CD8-positive, alpha-beta memory T cell (primary cell): Measurements from ENCODE around the gene DSN1. TPM values are rescaled to one million over a fixed set of nuclear protein-coding genes. Genes with fewer than 3 reads are reported as not detected.

Source experiments
- CTCF ChIA-PET: fragments of 350-600 bp; sonication (Branson Sonifier 250); formaldehyde crosslinking; loops from one replicate; lab custom pipeline; 2021; ENCODE audit warnings: antibody characterized with exemption; lab: Charles Lee
- POLR2A ChIA-PET: fragments of 350-600 bp; sonication (Branson Sonifier 250); formaldehyde crosslinking; loops from one replicate; lab custom pipeline; 2021; ENCODE audit warnings: antibody characterized with exemption; lab: Charles Lee
- DNase-seq, 5 donors: peaks; one replicate each; pipeline versions ENCODE4 v3.0.0 to v3.0.0-alpha.2; 2020 to 2022; ENCODE audit warnings: mixed read lengths in 1 of 5
- H3K27ac ChIP-seq: one replicate; pipeline ENCODE4 v1.7.0; 2013; ENCODE audit warnings: low read depth, mild to moderate bottlenecking, low read length, moderate library complexity
- H3K27me3 ChIP-seq: 2 replicates; pipeline ENCODE4 v1.7.0; 2013; ENCODE audit warnings: low read length, mild to moderate bottlenecking; ENCODE audit not compliant: insufficient read depth, poor library complexity, severe bottlenecking
- H3K36me3 ChIP-seq: 2 replicates; pipeline ENCODE4 v1.7.0; 2013; ENCODE audit warnings: mild to moderate bottlenecking, low read length, moderate library complexity; ENCODE audit not compliant: insufficient read depth
- H3K4me1 ChIP-seq: 2 replicates; pipeline ENCODE4 v1.7.0; 2013; ENCODE audit warnings: mild to moderate bottlenecking, low read length, moderate library complexity; ENCODE audit not compliant: insufficient read depth
- H3K4me3 ChIP-seq: 2 replicates; pipeline ENCODE4 v1.7.0; 2013; ENCODE audit warnings: mild to moderate bottlenecking, low read length
- H3K9me3 ChIP-seq: 2 replicates; pipeline ENCODE4 v1.7.0; 2013; ENCODE audit warnings: mild to moderate bottlenecking, low read length
- H3K27ac Mint-ChIP-seq, 8 donors: one replicate each; pipeline ENCODE4 v1.8.0; 2020 to 2021; ENCODE audit warnings: mixed read lengths in 8 of 8, mild to moderate bottlenecking in 6 of 8, inconsistent platforms in 3 of 8, moderate library complexity in 3 of 8
- H3K27me3 Mint-ChIP-seq, 2 donors: one replicate each; pipeline ENCODE4 v1.8.0; 2020 to 2021; ENCODE audit warnings: mixed read lengths in 2 of 2, mild to moderate bottlenecking in 1 of 2, moderate library complexity in 1 of 2
- H3K36me3 Mint-ChIP-seq, 3 donors: one replicate each; pipeline ENCODE4 v1.8.0; 2020 to 2021; ENCODE audit warnings: mixed read lengths in 3 of 3, inconsistent platforms in 1 of 3, mild to moderate bottlenecking in 1 of 3
- H3K4me1 Mint-ChIP-seq, 3 donors: one replicate each; pipeline ENCODE4 v1.8.0; 2020 to 2021; ENCODE audit warnings: mixed read lengths in 3 of 3, inconsistent platforms in 1 of 3, mild to moderate bottlenecking in 1 of 3
- H3K4me3 Mint-ChIP-seq, 7 donors: one replicate each; pipeline ENCODE4 v1.8.0; 2020 to 2021; ENCODE audit warnings: mixed read lengths in 7 of 7, mild to moderate bottlenecking in 6 of 7, moderate library complexity in 4 of 7, inconsistent platforms in 2 of 7
- H3K9me3 Mint-ChIP-seq, 5 donors: one replicate each; pipeline ENCODE4 v1.8.0; 2020 to 2022; ENCODE audit warnings: mixed read lengths in 5 of 5, mild to moderate bottlenecking in 3 of 5, moderate library complexity in 2 of 5, inconsistent platforms in 1 of 5
- polyA plus RNA-seq: library from polyadenylated mRNA; unstranded; fragments of 300-500 nt; fragmentation: Illumina TruSeq; gene quantifications from one replicate; pipeline ENCODE4 v1.2.3, GENCODE V29; 2021
- total RNA-seq, 2 experiments: library from RNA; stranded (reverse); gene quantifications; one replicate each; pipeline ENCODE4 v1.2.3, GENCODE V29; 2021

The DSN1 gene
- total and polyA plus RNA-seq, 3 experiments from 2014 or later, result 6.7 to 24.7 (median 23.1) TPM

GRCh38 chr20:36745927-36746659 is 27.5 kb downstream of the DSN1 start, which contains the start of gene NDRG3:
Gene NDRG3 (minus strand): TSS chr20:36746090. CDS start chr20:36721735, 24,355 bp downstream.
- ChIA-PET POLR2A (interaction anchor here (0.6 to 1.4 kb wide), 8 partner anchors 9 to 298 kb away, joined by 3 to 7 read pairs (median 4); partner anchors contain the start of genes DSN1 and SLA2), CTCF (interaction anchor here (0.6 to 1.8 kb wide), 6 partner anchors 9 to 142 kb away, joined by 3 to 7 read pairs (median 3); no protein-coding TSS in a partner anchor)
- Histone ChIP-seq H3K9me3 (no peaks in the 10 kb centered on the region), H3K27me3 (no peaks in the 10 kb centered on the region), H3K4me1 (peaks cover 20% of the 10 kb centered on the region), H3K36me3 (no peaks in the 10 kb centered on the region), H3K27ac (peak within 1 kb of the TSS; percentile 41), H3K4me3 (peak within 1 kb of the TSS; percentile 84)
- no peaks in the 10 kb centered on the region for H3K27me3 Mint-ChIP-seq
- peak within 1 kb of the TSS; percentile 80 to 96 (median 92) for H3K27ac Mint-ChIP-seq
- peaks cover 18 to 43% (median 31%) of the 10 kb centered on the region in 3 donors for H3K4me1 Mint-ChIP-seq
- peak; percentile 87 to 95 (median 91) for DNase-seq
- peak within 1 kb of the TSS; percentile 85 to 93 (median 89) for H3K4me3 Mint-ChIP-seq
- H3K36me3 Mint-ChIP-seq, result peaks cover 0 to 9% (median 0%) of the 10 kb centered on the region in 3 donors
- no peaks in the 10 kb centered on the region for H3K9me3 Mint-ChIP-seq

DNA sequence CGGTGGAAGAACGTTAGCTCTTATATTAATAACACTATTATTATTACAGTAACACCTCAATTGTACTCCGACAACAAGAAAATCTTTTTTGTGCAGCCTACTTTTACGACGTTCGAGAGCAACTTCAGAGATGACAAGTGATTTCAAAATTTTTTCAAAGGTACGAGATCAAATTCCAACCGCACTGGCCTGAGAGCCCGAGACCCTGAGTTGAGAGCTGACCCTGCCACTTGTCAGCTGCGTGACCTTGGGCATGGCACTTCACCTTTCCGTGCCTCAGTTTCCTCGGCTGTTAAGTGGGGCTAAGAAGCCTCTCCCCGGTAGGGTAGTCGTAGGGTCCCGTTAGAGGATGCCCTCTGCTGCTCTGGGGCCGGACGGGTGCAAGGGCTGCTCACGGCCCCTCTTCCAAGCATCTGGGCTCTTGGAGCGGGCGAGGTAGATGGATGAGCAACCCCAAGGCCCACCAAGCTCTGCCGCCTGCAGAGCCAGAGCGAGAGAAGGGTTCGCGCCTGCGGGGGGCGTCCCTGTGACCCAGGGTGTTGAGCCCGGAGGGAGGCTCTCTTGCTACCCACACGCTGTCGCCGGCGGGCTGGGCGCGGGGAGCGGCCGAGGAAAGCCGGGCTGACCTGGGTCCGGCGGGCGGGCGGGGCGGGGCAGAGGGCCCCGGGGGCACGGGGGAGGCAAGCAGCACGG is 28.2 kb downstream of the DSN1 start:
- Mint-ChIP-seq H3K27ac (peak overlapping the region; percentile 15 to 87 (median 78)), H3K9me3 (no peaks in the 10 kb centered on the region), H3K4me3 (peak overlapping the region; percentile 82 to 93 (median 88)), H3K36me3 (peaks cover 0 to 5% (median 0%) of the 10 kb centered on the region in 3 donors), H3K4me1 (peaks cover 18 to 43% (median 35%) of the 10 kb centered on the region in 3 donors), H3K27me3 (no peaks in the 10 kb centered on the region)
- DNase-seq, result peak in 1 of 5 donors; percentile 13
- H3K27ac ChIP-seq, result peak overlapping the region; percentile 31
- ChIA-PET CTCF (interaction anchor here (0.5 to 2.2 kb wide), 9 partner anchors 10 to 140 kb away, joined by 3 to 15 read pairs (median 3); partner anchors contain the start of genes DSN1 and RAB5IF), POLR2A (interaction anchor here (0.9 to 1.4 kb wide), 4 partner anchors 10 to 101 kb away, joined by 3 to 7 read pairs (median 4); no protein-coding TSS in a partner anchor)
- H3K4me3 ChIP-seq, result peak overlapping the region; percentile 84
- H3K4me1 ChIP-seq, result peaks cover 20% of the 10 kb centered on the region
- no peaks in the 10 kb centered on the region for H3K9me3 ChIP-seq
- no peaks in the 10 kb centered on the region for H3K27me3 ChIP-seq
- H3K36me3 ChIP-seq, result no peaks in the 10 kb centered on the region

DNA sequence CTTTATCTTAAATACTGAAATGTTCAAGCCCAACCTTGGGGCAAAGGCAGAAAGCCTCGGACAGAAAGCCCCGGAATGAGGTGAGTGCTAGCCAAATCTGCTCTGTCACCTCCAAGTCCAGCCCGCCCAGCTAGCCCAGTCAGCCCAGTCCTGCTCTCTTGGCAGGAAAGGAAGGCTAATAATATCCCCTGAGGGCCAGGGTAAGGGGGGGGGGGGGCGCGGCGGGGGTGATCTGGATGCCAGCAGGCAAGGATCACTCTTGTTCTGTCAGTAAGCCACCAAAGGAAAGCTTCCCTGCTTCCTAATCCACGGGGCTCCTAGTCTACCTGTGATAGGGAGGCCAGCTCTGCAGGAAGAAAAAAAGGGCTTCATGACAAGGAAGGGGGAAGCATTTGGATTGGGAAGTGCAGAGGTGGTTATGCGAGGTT is 28.8 kb downstream of the DSN1 start:
- DNase-seq, result no peak
- POLR2A ChIA-PET, result interaction anchor here (0.9 to 1.4 kb wide), 2 partner anchors 11 to 101 kb away, joined by 4 to 7 read pairs; no protein-coding TSS in a partner anchor
- no peaks in the 10 kb centered on the region for H3K36me3 ChIP-seq
- peak overlapping the region in 4 of 8 donors; percentile 63 to 87 (median 82) for H3K27ac Mint-ChIP-seq
- H3K4me3 Mint-ChIP-seq, result peak overlapping the region; percentile 82 to 93 (median 88)
- no peak overlapping the region for H3K4me3 ChIP-seq
- peaks cover 18 to 43% (median 35%) of the 10 kb centered on the region in 3 donors for H3K4me1 Mint-ChIP-seq
- CTCF ChIA-PET, result interaction anchor here (0.5 to 2.2 kb wide), 9 partner anchors 10 to 149 kb away, joined by 3 to 15 read pairs (median 3); partner anchors contain the start of genes DSN1 and RAB5IF
- H3K27me3 Mint-ChIP-seq, result no peaks in the 10 kb centered on the region
- no peaks in the 10 kb centered on the region for H3K9me3 ChIP-seq
- no peak overlapping the region for H3K27ac ChIP-seq
- H3K4me1 ChIP-seq, result peaks cover 20% of the 10 kb centered on the region
- H3K27me3 ChIP-seq, result no peaks in the 10 kb centered on the region
- peaks cover 0 to 5% (median 0%) of the 10 kb centered on the region in 3 donors for H3K36me3 Mint-ChIP-seq
- no peaks in the 10 kb centered on the region for H3K9me3 Mint-ChIP-seq

GRCh38 chr20:36744243-36744642 is 29.3 kb downstream of the DSN1 start:
- no peak overlapping the region for H3K4me3 ChIP-seq
- Mint-ChIP-seq H3K4me1 (peaks cover 18 to 43% (median 35%) of the 10 kb centered on the region in 3 donors), H3K27ac (peak overlapping the region in 7 of 8 donors; percentile 8 to 94 (median 80)), H3K9me3 (no peaks in the 10 kb centered on the region), H3K27me3 (no peaks in the 10 kb centered on the region), H3K4me3 (peak overlapping the region; percentile 52 to 89 (median 80)), H3K36me3 (peaks cover 0 to 5% (median 0%) of the 10 kb centered on the region in 3 donors)
- H3K4me1 ChIP-seq, result peaks cover 20% of the 10 kb centered on the region
- no peaks in the 10 kb centered on the region for H3K36me3 ChIP-seq
- H3K27me3 ChIP-seq, result no peaks in the 10 kb centered on the region
- no peaks in the 10 kb centered on the region for H3K9me3 ChIP-seq
- H3K27ac ChIP-seq, result no peak overlapping the region
- CTCF ChIA-PET, result interaction anchor here (0.6 to 2.2 kb wide), 9 partner anchors 10 to 149 kb away, joined by 3 to 15 read pairs (median 3); partner anchors contain the start of genes DSN1 and RAB5IF
- DNase-seq, result no peak
- POLR2A ChIA-PET, result no interaction called here

DNA sequence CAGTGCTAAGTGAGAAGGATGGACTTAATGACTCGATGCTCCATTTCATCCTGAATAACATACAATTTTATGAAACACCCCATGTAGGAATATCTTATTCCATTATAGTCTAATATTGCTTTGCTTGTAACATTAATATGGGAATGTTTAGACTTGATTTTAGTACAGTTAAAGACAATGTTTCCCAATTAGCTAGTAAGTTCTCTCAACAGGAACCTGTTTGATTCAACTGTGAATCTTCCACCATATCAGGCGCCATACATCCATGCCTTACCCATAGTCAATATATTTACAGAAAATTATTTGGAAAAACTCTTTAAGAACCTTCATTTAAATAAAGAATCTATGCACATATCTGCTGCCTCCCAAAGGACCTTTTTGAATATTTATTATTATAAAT is 31.0 kb downstream of the DSN1 start:
- Histone ChIP-seq H3K9me3 (no peaks in the 10 kb centered on the region), H3K4me3 (no peak overlapping the region), H3K27me3 (no peaks in the 10 kb centered on the region), H3K4me1 (peaks cover 20% of the 10 kb centered on the region), H3K27ac (no peak overlapping the region), H3K36me3 (no peaks in the 10 kb centered on the region)
- H3K36me3 Mint-ChIP-seq, result peaks cover 0 to 5% (median 0%) of the 10 kb centered on the region in 3 donors
- peaks cover 18 to 43% (median 35%) of the 10 kb centered on the region in 3 donors for H3K4me1 Mint-ChIP-seq
- H3K9me3 Mint-ChIP-seq, result no peaks in the 10 kb centered on the region
- H3K4me3 Mint-ChIP-seq, result peak overlapping the region in 1 of 7 donors; percentile 65
- no peaks in the 10 kb centered on the region for H3K27me3 Mint-ChIP-seq
- peak overlapping the region in 1 of 8 donors; percentile 46 for H3K27ac Mint-ChIP-seq
- CTCF ChIA-PET, result interaction anchor here (0.7 to 3.6 kb wide), 4 partner anchors 12 to 150 kb away, joined by 3 to 14 read pairs (median 4); partner anchors contain the start of gene RAB5IF
- DNase-seq, result no peak
- POLR2A ChIA-PET, result interaction anchor here (1.1 kb wide), 1 partner anchor 9 kb away, joined by 5 read pairs; no protein-coding TSS in a partner anchor

DNA sequence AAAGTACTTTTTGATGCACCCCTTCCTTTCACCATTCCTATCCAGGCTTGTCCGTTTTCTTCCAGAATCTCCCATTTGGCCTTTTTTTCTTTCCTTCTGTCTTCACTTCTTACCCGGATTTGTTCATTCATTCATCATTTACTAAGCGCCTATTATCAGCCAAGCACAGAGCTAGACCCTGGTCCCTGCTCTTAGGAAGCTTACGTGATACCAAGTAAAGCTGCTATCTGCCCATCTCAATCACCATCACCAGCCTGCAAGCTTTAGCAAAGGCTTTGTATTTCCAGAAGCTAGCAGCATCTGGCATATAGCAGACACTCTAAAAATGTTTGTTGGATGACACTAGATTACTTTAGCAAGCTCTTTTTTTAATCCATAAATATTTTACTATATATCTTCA is 32.5 kb downstream of the DSN1 start:
- Mint-ChIP-seq H3K36me3 (peaks cover 0 to 4% (median 0%) of the 10 kb centered on the region in 3 donors), H3K4me1 (peaks cover 12 to 40% (median 32%) of the 10 kb centered on the region in 3 donors), H3K4me3 (no peak overlapping the region), H3K27ac (no peak overlapping the region), H3K27me3 (no peaks in the 10 kb centered on the region), H3K9me3 (no peaks in the 10 kb centered on the region)
- Histone ChIP-seq H3K27me3 (no peaks in the 10 kb centered on the region), H3K36me3 (no peaks in the 10 kb centered on the region), H3K4me1 (peaks cover 12% of the 10 kb centered on the region), H3K9me3 (no peaks in the 10 kb centered on the region), H3K27ac (no peak overlapping the region), H3K4me3 (no peak overlapping the region)
- ChIA-PET CTCF (interaction anchor here (1.2 to 3.6 kb wide), 2 partner anchors 14 to 148 kb away, joined by 3 to 14 read pairs; no protein-coding TSS in a partner anchor), POLR2A (no interaction called here)
- no peak for DNase-seq

DNA sequence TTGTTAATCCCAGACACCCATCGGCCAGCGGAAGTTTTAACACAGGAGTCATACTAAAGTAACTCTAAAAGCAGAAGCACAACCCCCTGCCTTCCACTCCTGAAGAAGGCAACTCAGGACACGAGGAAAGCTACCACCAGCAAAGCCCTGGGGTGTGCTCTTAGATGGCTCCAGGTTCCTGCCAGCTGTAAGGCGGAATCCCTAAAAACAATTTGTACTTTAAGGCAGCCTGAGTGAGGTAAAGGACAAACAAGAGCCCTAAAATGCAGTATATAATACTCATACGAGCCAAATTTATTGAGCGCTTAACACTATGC is 36.4 kb downstream of the DSN1 start:
- H3K4me1 ChIP-seq, result peaks cover 15% of the 10 kb centered on the region
- no peaks in the 10 kb centered on the region for H3K36me3 ChIP-seq
- Mint-ChIP-seq H3K4me1 (peaks cover 18 to 49% (median 42%) of the 10 kb centered on the region in 3 donors), H3K27ac (no peak overlapping the region), H3K9me3 (no peaks in the 10 kb centered on the region), H3K27me3 (no peaks in the 10 kb centered on the region), H3K36me3 (no peaks in the 10 kb centered on the region), H3K4me3 (peak overlapping the region in 1 of 7 donors; percentile 28)
- no peaks in the 10 kb centered on the region for H3K27me3 ChIP-seq
- POLR2A ChIA-PET, result no interaction called here
- no peaks in the 10 kb centered on the region for H3K9me3 ChIP-seq
- H3K4me3 ChIP-seq, result no peak overlapping the region
- no peak overlapping the region for H3K27ac ChIP-seq
- DNase-seq, result no peak
- CTCF ChIA-PET, result interaction anchor here (1.2 to 2.2 kb wide), 3 partner anchors 9 to 124 kb away, joined by 3 to 6 read pairs (median 4); no protein-coding TSS in a partner anchor
